ENCODE measurements around the gene TMEM207.
A peak's percentile ranks its signal among the peaks of the same experiment; 100 is the strongest.

TMEM207 gene

DNA sequence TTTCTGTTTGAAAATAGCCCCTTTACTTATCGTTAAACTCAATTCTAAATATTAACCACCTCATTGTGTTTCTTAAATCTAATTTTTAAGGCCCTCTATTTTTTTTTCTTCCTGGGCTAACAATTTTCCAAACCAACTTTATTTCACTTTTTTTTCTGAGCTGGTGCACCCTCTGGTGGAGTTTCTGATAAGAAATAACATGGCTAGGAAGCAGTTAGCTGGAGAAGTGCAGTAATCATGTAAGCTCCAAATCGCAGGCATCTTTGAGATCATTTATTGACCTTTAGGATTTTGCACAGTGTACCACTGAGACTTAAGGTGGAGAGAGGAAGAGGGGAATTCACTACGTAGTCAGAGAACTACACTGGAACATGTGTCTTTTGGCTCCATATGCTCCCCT lies 6.4 kb downstream of the TMEM207 start:
- DNase-seq = no peak

DNA sequence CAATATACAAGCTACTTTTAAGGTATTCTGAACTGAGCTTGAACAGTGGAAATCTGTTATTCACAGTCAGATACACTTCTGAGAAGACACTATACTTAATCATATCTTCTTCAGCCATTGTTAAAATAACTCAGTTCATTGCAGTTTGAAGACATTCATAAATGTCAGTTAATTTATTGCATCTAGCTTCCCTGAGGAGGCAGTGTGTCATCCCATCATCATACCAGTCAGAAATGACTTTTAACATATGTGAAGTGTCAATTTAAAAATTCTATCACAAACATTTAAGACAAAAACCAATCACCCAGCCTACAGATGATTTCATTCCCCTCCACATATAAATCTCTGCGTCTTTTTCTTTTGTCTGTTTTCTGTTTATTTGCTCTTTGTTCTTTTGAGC lies 7.5 kb downstream of the TMEM207 start:
- DNase-seq = no peak

DNA sequence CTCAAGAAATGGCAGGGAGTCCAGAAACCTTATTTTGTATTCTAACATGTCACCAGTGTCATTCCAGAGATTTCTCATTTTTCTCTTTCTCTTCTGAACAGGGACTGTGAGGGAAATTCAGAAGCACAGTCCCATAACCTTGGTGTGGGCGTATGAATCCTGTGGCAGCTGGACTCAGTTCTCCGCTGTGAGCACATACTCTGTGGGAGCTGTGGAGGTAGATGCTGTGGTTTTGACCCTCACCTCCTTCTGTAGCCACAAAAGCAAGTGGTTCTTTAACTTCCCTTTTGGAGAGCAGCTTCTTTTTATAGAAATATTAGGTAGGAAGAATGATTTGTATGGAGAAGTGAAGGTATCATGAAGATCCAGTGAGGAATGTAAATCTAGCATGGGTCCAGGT lies 13.4 kb downstream of the TMEM207 start:
- DNase-seq = peak; percentile 6 to 66

- DNase-seq = no peak
These were observed 14.1 kb downstream of the TMEM207 start for GRCh38 chr3:190435618-190436017.

DNA sequence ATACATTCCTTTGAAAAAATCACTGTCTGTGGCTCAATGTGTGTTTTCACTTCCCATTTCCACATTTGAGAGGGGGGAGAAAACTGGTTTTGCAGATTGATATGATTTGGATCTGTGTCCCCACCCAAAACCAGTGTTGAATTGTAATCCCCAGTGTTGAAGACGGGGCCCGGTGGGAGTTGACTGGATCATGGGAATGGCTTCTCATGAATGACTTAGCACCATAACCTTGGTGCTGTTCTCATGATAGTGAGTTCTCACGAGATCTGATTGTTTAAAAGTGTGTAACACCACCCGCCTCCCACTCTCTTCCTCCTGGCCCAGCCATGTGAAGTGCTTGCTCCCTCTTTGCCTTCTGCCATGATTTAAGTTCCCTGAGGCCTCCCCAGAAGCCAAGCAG lies 16.1 kb downstream of the TMEM207 start:
- DNase-seq = no peak

- peak in 1 of 2 donors; percentile 10 for DNase-seq
These were observed 17.5 kb downstream of the TMEM207 start for GRCh38 chr3:190432216-190432615.

DNA sequence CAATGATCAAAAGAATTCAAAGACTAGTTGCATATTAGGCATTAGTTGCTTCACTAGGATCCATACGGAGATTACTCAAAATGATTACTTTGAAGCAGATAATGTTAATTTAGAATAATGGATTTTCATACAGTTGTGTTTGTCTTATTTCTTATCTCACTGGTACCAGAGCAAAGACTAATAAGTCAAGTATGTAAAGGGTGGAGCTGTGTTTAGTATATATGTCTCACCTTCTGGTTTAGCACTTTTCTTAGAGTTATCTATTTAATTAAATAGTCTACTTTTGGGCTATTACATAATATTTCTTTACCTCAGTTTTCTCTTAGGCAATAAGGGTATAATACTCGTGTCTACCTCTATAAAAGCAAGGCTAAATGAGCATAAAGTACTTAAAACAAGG lies 18.8 kb downstream of the TMEM207 start:
- no peak for DNase-seq

GRCh38 chr3:190429681-190430080 lies 20.0 kb downstream of the TMEM207 start:
- DNase-seq = no peak

DNA sequence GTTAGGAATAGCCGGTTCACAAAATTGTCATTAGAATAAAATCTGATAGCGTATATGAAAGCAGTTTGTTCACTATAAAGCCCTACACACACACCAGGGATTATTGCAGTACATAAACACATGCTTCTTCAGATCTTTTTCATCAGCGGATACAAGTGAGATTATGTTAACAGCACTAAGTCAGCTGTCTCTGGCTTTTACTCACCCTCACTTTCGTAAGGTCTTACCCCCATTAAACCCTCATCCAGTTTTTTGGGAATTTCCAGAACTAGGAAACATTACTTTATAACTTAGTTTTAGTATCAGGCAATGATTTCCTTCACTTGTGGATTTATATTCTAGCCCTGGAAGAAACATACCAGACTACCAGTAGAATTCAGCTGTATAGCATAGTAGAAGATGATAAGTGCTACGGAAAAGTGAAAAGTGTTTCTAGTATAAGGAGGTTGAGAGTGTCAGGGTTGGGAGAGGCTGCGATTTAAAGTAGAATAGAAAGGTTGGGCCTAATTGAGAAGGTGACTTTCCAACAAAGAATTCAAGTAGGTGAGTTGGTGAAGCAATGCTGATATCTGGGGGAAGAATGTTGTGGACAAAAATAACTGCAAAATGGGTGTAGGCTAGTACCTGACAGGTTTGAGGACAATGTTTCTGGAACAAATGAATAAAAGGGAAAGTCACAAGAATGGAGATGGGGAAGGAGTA lies 22.7 kb downstream of the TMEM207 start:
- peak; percentile 25 to 30 for DNase-seq

GRCh38 chr3:190425833-190426232 lies 23.9 kb downstream of the TMEM207 start:
- DNase-seq = no peak

DNA sequence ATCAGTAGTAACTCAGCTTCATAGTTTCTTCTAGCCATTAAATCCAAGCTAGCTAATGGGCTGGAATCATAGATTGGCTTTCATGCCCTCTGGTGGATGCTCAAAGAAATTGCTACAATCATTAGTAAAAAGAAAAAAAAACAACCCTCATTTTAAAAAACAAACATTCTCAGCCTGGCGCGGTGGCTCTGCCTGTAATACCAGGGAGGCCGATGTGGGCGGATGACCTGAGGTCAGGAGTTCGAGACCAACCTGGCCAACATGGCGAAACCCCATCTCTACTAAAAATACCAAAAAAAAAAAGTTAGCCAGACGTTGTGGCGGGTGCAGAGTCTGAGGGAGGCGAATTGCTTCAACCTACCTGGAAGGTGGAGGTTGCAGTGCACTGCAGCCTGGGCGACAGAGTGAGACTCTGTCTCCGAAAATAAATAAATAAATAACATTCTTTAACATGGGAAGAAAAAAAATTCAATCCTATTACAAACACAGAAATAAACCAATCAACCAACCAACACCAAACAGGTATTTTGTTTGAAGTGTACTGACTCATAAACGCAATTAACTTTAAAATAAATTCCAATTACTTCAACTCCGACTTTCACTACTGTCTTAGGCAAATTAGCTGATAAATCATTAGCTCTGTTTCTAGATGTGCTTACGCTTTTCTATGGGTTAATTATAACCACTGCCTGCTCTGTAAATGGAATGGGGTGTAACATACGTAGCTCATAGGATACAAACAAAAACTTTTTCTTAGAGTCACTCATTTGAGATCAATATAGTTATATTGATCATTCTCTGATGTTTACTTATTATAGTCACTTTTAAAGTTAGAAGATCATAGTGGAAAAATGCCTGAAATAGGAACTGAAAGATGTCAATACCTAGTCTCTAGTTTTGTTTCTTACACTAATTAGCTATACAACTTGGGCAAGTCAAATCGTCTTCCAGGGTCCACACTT lies 24.9 kb downstream of the TMEM207 start:
- DNase-seq = peak; percentile 48 to 59

- no peak for DNase-seq
These were observed 25.6 kb downstream of the TMEM207 start for GRCh38 chr3:190424108-190424477.

GRCh38 chr3:190414297-190414696 lies 35.4 kb downstream of the TMEM207 start:
- no peak for DNase-seq

- DNase-seq = no peak
These were observed 45.0 kb downstream of the TMEM207 start for GRCh38 chr3:190404715-190405114.

DNA sequence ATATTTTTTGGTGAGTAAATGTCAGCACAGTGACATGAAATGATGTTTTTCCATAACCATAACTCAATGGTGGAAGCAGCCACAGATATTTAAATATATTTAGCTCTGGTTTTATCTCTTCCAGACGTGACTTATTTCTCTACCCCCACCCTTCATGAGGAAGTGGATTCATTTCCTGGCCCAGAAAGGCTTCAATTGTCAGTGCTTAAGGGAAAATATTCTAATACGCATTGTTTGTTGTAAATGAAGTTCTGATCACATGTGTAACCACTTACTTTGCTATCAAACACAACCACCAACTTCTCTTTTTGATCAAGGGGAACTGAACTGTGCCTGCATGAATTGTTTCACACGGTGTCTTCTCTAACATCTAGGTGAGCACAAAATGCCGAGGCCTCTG lies 47.7 kb downstream of the TMEM207 start:
- no peak for DNase-seq

- DNase-seq = no peak
These were observed 50.0 kb downstream of the TMEM207 start for GRCh38 chr3:190399677-190400076.

DNA sequence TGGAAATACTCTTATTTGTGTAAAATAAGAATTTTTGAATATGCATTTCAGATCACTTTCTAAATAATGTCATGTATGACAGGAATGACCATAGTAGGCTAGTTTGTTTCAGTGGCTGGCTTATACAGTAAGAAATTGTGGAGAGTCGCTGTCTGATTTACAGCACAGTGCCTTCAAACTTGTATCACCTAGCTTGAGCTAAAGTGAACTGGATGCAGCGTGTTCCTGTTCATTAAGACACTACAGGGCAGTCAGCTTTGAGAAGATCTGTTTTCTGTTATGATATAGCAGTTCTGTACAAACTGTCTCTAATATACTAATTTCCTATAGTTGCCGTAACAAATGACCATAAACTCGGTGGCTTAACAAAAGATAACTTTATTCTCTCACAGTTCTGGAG lies 51.8 kb downstream of the TMEM207 start:
- DNase-seq = no peak

DNA sequence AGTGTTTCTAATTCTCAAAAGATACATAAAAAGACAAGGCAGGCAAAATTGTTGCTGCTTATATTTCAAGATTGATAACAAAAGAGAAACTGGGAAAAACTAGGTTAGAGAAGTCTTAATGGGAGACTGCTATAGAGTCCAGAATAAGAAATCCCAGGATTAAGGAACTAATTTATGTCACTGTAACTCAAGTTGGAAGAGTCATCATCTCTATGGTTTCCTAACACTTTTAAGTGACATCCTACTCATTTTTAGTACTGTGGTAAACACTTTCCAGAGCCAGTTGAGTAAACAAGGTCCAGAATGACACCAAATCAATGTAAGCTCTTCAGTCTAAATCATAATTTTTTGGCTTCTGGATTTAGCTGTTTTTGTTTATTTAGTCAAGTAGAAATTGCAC lies 53.7 kb downstream of the TMEM207 start:
- DNase-seq = peak; percentile 68 to 91

GRCh38 chr3:190388703-190389102 lies 61.0 kb downstream of the TMEM207 start:
- DNase-seq = no peak

DNA sequence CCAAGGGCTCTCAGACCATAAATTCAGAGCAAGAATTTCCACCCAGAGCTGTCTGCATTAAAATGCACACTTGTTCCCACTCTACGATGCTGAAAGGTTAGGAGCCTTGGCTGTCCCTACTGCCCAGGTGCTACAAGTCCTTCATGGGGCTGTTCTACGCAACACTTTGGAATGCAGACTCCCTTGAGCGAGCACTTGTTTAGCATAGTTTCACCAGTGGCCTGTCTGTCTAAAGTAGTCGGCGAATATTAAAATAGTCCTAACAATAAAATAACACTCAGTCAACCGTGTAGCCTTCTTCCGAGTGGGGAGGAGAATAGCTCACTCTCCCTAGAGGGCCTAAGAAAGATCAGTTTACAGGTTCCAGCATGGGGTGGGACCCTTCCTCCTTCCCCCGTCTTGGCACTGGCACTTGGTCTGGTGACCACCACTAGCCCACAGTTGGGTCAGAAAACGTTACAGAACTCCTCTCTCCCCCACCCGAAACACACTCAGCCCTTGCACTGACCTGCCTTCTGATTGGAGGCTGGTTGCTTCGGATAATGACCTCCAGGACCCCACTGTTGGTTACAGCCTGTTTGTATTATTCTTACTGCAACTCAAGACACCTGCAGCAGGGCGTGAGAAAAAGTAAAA lies 62.0 kb downstream of the TMEM207 start, which contains the start of gene CLDN16:
Gene CLDN16 (plus strand): TSS at position 586 of the 636 bp plus-strand sequence. CDS start 167 bp downstream, outside the sequence.
- DNase-seq = no peak

- DNase-seq = peak; percentile 55 to 90
These were observed 63.7 kb downstream of the TMEM207 start for GRCh38 chr3:190385731-190386688.

DNA sequence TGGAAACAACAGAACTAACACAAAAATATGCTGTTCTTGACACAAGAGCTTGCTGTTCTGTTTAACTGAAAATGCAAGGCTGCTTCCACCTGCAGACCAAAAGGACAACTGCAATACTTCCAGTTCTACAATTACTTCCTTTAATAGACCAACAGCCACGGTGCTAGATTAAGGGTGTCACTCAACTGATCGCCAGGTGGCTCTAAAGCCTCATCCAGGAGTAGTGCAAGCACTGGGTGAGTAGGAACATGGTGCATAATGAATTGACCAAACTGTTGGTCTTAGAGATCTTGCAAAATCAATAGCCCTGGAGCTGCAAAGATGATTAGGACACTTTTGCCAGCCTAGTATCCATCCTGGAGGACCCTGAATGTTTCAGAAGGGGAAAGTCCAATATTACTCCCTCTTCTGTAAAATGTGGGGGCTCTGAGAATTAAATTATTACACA lies 65.4 kb downstream of the TMEM207 start:
- peak; percentile 50 to 60 for DNase-seq
